Measurements from ENCODE around the gene MORN1.
A peak's percentile ranks its signal among the peaks of the same experiment; 100 is the strongest.
"Not testable (repeated sequence)": the region's sequence is repeated elsewhere in the genome, so short reads cannot be mapped to it uniquely, and the experiment has no call there.

Gene MORN1

GRCh38 chr1:2302292-2302925, 88.9 kb downstream of the MORN1 start:
- no peak for DNase-seq

GRCh38 chr1:2301607-2302291, 89.6 kb downstream of the MORN1 start:
- no peak for DNase-seq

GRCh38 chr1:2300851-2301606, 90.3 kb downstream of the MORN1 start:
- DNase-seq, result peak; percentile 96

- peak; percentile 73 for DNase-seq
These were observed 91.2 kb downstream of the MORN1 start for GRCh38 chr1:2300004-2300771.

GRCh38 chr1:2299131-2299627, 92.2 kb downstream of the MORN1 start:
- no peak for DNase-seq

- no peak for DNase-seq
These were observed 92.7 kb downstream of the MORN1 start for GRCh38 chr1:2298685-2299084.

GRCh38 chr1:2297246-2298011, 93.9 kb downstream of the MORN1 start:
- DNase-seq, result no peak

GRCh38 chr1:2296614-2297013, 94.7 kb downstream of the MORN1 start:
- no peak for DNase-seq

GRCh38 chr1:2296211-2296610, 95.1 kb downstream of the MORN1 start:
- not testable (repeated sequence) for DNase-seq

- DNase-seq, result no peak
These were observed 95.8 kb downstream of the MORN1 start for GRCh38 chr1:2295526-2295925.

GRCh38 chr1:2294725-2295078, 96.7 kb downstream of the MORN1 start:
- DNase-seq, result no peak

GRCh38 chr1:2294033-2294724, 97.2 kb downstream of the MORN1 start:
- DNase-seq, result no peak

- DNase-seq, result no peak
These were observed 98.5 kb downstream of the MORN1 start for GRCh38 chr1:2292725-2293450.

- no peak for DNase-seq
These were observed 99.8 kb downstream of the MORN1 start for GRCh38 chr1:2291577-2291976.

GRCh38 chr1:2290595-2291510, 100.5 kb downstream of the MORN1 start:
- DNase-seq, result peak; percentile 71

GRCh38 chr1:2290171-2290578, 101.2 kb downstream of the MORN1 start:
- no peak for DNase-seq

- no peak for DNase-seq
These were observed 101.7 kb downstream of the MORN1 start for GRCh38 chr1:2289607-2290006.

GRCh38 chr1:2288816-2289536, 102.4 kb downstream of the MORN1 start:
- DNase-seq, result no peak

- no peak for DNase-seq
These were observed 103.0 kb downstream of the MORN1 start for GRCh38 chr1:2288311-2288710.
